GM12878 (cell line): Measurements from ENCODE around the gene PLG. TPM values are rescaled to one million over a fixed set of nuclear protein-coding genes. Genes with fewer than 3 reads are reported as not detected.
A peak's percentile ranks its signal among the peaks of the same experiment; 100 is the strongest.

ENCODE experiments used
- BCL11A ChIP-seq: IDR thresholded peaks from 2 replicates; pipeline ENCODE4 v1.6.1; 2011; ENCODE audit warnings: low read depth, low read length
- BCL3 ChIP-seq: IDR thresholded peaks from 2 replicates; pipeline ENCODE4 v1.6.1; 2011; ENCODE audit warnings: borderline replicate concordance, low read depth, mild to moderate bottlenecking, moderate library complexity, low read length; ENCODE audit not compliant: insufficient read depth, poor library complexity, severe bottlenecking
- BHLHE40 ChIP-seq, 2 experiments: fragments of 450-650 bp in 1 of 2; IDR thresholded peaks; 2 replicates each; pipeline ENCODE4 v1.6.1; 2011 to 2017; ENCODE audit warnings: low read depth in 2 of 2, borderline replicate concordance in 1 of 2, improper control_type of control experiment in 1 of 2, low read length in 1 of 2, mild to moderate bottlenecking in 1 of 2
- CHD2 ChIP-seq: IDR thresholded peaks from 2 replicates; pipeline ENCODE4 v1.6.1; 2011; ENCODE audit warnings: low read depth, low read length, improper control_type of control experiment, borderline replicate concordance
- CHD4 ChIP-seq: fragments of 200-600 bp; sonication (generic); IDR thresholded peaks from 2 replicates; pipeline ENCODE4 v1.6.1; 2016; ENCODE audit warnings: mild to moderate bottlenecking
- EGR1 ChIP-seq, 2 experiments: IDR thresholded peaks; 1 replicate in 1 of 2; 2 replicates in 1 of 2; pipeline ENCODE4 v1.6.1; 2011 to 2012; ENCODE audit warnings: low read depth in 2 of 2, low read length in 2 of 2, borderline replicate concordance in 1 of 2, mild to moderate bottlenecking in 1 of 2, moderate library complexity in 1 of 2
- GABPA ChIP-seq: IDR thresholded peaks from 2 replicates; pipeline ENCODE4 v1.6.1; 2014; ENCODE audit warnings: antibody characterized with exemption, low read depth, mild to moderate bottlenecking, inconsistent platforms
- HCFC1 ChIP-seq: fragments of 150-350 bp; IDR thresholded peaks from 2 replicates; pipeline ENCODE4 v1.6.1; 2014; ENCODE audit warnings: low read length
- HDAC6 ChIP-seq: fragments of 200-600 bp; sonication (generic); IDR thresholded peaks from one replicate; pipeline ENCODE4 v1.8.0; 2017; ENCODE audit warnings: antibody characterized with exemption; ENCODE audit not compliant: unreplicated experiment
- IRF4 ChIP-seq: IDR thresholded peaks from 2 replicates; pipeline ENCODE4 v1.6.1; 2011; ENCODE audit warnings: low read depth, low read length
- LARP7 ChIP-seq: fragments of 450-650 bp; IDR thresholded peaks from 2 replicates; pipeline ENCODE4 v1.6.1; 2017; ENCODE audit warnings: mild to moderate bottlenecking
- MEF2A ChIP-seq: IDR thresholded peaks from 2 replicates; pipeline ENCODE4 v1.6.1; 2011; ENCODE audit warnings: low read depth, mild to moderate bottlenecking, low read length, moderate library complexity; ENCODE audit not compliant: insufficient read depth
- PAX5 ChIP-seq: IDR thresholded peaks from 2 replicates; pipeline ENCODE4 v1.6.1; 2011; ENCODE audit warnings: low read depth, low read length, borderline replicate concordance
- PML ChIP-seq: IDR thresholded peaks from 2 replicates; pipeline ENCODE4 v1.6.1; 2012; ENCODE audit warnings: low read length, inconsistent platforms
- POLR2A ChIP-seq: IDR thresholded peaks from 2 replicates; pipeline ENCODE4 v1.6.1; 2011; ENCODE audit warnings: low read depth, mild to moderate bottlenecking, low read length
- POLR2AphosphoS5 ChIP-seq: IDR thresholded peaks from 2 replicates; pipeline ENCODE4 v1.6.1; 2011; ENCODE audit warnings: mild to moderate bottlenecking, low read length, inconsistent platforms
- SKIL ChIP-seq: fragments of 450-650 bp; IDR thresholded peaks from 2 replicates; pipeline ENCODE4 v1.6.1; 2017; ENCODE audit warnings: mild to moderate bottlenecking, low read depth, inconsistent platforms; ENCODE audit not compliant: poor library complexity, severe bottlenecking
- SMAD1 ChIP-seq: fragments of 450-650 bp; IDR thresholded peaks from 2 replicates; pipeline ENCODE4 v1.6.1; 2018; ENCODE audit warnings: mild to moderate bottlenecking, low read depth; ENCODE audit not compliant: partially characterized antibody
- SRF ChIP-seq, 2 experiments: IDR thresholded peaks; 2 replicates each; pipeline ENCODE4 v1.6.1; 2011; ENCODE audit warnings: low read depth in 2 of 2, low read length in 2 of 2, mild to moderate bottlenecking in 1 of 2, moderate library complexity in 1 of 2
- YBX1 ChIP-seq: fragments of 450-650 bp; IDR thresholded peaks from 2 replicates; pipeline ENCODE4 v1.6.1; 2016; ENCODE audit warnings: antibody characterized with exemption
- polyA plus RNA-seq, 11 experiments: library from polyadenylated mRNA; depleted of rRNA in 4 of 11; unstranded in 6 of 11; stranded (reverse) in 5 of 11; fragments of >200 nt; fragmentation: Nextera tagmentation in 4 of 11; fragmentation: Illumina TruSeq in 1 of 11; extraction: Ambion mirVana in 4 of 11; extraction: Trizol in 1 of 11; gene quantifications; 1 replicate in 1 of 11; 2 replicates in 10 of 11; pipeline versions ENCODE4 v1.2.1 to v1.2.3, GENCODE V29; 2011 to 2016; ENCODE audit warnings: inconsistent platforms in 2 of 11, missing spikeins in 2 of 11, low read depth in 1 of 11
- total RNA-seq, 4 experiments: library from RNA; depleted of rRNA in 3 of 4; stranded (reverse); fragments of >200 nt in 3 of 4; fragmentation: Illumina TruSeq in 1 of 4; extraction: Trizol in 1 of 4; gene quantifications; 2 replicates each; pipeline versions ENCODE4 v1.2.1 to v1.2.3, GENCODE V29; 2013 to 2021
- TF ChIP-seq, protein P1 (sequence below): fragments of 450-650 bp; IDR thresholded peaks from 2 replicates; pipeline ENCODE4 v1.6.1; 2017; ENCODE audit warnings: low read depth, mild to moderate bottlenecking, moderate library complexity
- TF ChIP-seq, protein P2 (sequence below): fragments of 450-650 bp; formaldehyde crosslinking; IDR thresholded peaks from 2 replicates; pipeline ENCODE4 v1.4.0; 2020; ENCODE audit warnings: mild to moderate bottlenecking, moderate library complexity

Gene PLG
- total and polyA plus RNA-seq, 10 of the 15 experiments (the other 5 are each of a cell fraction or from before 2014, with no cell fraction given): 0.06 to 3.0 (median 0.97) TPM; not detected in 1

DNA sequence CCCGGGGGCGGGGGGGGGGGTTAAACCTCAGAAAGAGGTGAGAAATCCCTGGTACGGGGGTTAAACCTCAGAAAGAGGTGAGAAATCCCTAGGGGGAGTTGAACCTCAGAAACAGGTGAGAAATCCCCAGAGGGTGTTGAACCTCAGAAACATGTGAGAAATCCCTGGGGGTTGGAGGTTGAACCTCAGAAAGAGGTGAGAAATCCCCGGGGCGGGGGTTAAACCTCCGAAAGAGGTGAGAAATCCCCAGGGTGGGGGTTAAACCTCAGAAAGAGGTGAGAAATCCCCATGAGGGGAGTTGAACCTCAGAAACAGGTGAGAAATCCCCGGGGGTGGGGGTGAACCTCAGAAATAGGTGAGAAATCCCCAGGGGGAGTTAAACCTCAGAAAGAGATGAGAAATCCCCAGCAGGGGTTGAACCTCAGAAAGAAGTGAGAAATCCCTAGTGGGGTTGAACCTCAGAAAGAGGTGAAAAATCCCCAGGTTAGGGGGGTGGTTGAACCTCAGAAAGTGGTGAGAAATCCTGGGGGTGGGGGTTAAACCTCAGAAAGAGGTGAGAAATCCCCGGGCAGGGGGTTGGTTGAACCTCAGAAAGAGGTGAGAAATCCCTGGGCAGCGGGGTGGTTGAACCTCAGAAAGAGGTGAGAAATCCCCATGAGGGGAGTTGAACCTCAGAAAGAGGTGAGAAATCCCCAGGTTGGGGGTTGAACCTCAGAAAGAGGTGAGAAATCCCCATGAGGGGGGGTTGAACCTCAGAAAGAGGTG is 87.4 kb downstream of the PLG start (continued):
- TF ChIP-seq, protein P1, sequence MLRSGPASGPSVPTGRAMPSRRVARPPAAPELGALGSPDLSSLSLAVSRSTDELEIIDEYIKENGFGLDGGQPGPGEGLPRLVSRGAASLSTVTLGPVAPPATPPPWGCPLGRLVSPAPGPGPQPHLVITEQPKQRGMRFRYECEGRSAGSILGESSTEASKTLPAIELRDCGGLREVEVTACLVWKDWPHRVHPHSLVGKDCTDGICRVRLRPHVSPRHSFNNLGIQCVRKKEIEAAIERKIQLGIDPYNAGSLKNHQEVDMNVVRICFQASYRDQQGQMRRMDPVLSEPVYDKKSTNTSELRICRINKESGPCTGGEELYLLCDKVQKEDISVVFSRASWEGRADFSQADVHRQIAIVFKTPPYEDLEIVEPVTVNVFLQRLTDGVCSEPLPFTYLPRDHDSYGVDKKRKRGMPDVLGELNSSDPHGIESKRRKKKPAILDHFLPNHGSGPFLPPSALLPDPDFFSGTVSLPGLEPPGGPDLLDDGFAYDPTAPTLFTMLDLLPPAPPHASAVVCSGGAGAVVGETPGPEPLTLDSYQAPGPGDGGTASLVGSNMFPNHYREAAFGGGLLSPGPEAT: 0 out of 2 replicates have a peak, but pooled peaks have one; percentile 14
- TF ChIP-seq IRF4: no peak
- TF ChIP-seq PAX5: peak; percentile 39; the same call in 1 of the 2 replicates
- no peak for TF ChIP-seq SRF (IDR thresholded peaks at IDR 0.05; ENCODE audit: low read depth in 2 of 2, low read length in 2 of 2)
- peak; percentile 61 for TF ChIP-seq BCL3
- no peak for TF ChIP-seq POLR2AphosphoS5
- TF ChIP-seq GABPA: no peak
- TF ChIP-seq, protein P2, sequence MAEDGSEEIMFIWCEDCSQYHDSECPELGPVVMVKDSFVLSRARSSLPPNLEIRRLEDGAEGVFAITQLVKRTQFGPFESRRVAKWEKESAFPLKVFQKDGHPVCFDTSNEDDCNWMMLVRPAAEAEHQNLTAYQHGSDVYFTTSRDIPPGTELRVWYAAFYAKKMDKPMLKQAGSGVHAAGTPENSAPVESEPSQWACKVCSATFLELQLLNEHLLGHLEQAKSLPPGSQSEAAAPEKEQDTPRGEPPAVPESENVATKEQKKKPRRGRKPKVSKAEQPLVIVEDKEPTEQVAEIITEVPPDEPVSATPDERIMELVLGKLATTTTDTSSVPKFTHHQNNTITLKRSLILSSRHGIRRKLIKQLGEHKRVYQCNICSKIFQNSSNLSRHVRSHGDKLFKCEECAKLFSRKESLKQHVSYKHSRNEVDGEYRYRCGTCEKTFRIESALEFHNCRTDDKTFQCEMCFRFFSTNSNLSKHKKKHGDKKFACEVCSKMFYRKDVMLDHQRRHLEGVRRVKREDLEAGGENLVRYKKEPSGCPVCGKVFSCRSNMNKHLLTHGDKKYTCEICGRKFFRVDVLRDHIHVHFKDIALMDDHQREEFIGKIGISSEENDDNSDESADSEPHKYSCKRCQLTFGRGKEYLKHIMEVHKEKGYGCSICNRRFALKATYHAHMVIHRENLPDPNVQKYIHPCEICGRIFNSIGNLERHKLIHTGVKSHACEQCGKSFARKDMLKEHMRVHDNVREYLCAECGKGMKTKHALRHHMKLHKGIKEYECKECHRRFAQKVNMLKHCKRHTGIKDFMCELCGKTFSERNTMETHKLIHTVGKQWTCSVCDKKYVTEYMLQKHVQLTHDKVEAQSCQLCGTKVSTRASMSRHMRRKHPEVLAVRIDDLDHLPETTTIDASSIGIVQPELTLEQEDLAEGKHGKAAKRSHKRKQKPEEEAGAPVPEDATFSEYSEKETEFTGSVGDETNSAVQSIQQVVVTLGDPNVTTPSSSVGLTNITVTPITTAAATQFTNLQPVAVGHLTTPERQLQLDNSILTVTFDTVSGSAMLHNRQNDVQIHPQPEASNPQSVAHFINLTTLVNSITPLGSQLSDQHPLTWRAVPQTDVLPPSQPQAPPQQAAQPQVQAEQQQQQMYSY: no peak
- no peak for TF ChIP-seq CHD2
- TF ChIP-seq POLR2A: no peak
- no peak for TF ChIP-seq LARP7
- TF ChIP-seq MEF2A: 0 out of 2 replicates have a peak, but pooled peaks have one; percentile 25
- TF ChIP-seq EGR1 (IDR thresholded peaks at IDR 0.05; ENCODE audit: borderline replicate concordance in 1 of 2, low read depth in 2 of 2, low read length in 2 of 2): no peak
- no peak for TF ChIP-seq SKIL
- peak; percentile 30; the same call in 1 of the 2 replicates for TF ChIP-seq PML
- TF ChIP-seq CHD4: no peak; the same call in 1 of the 2 replicates
- TF ChIP-seq YBX1: no peak
- TF ChIP-seq HDAC6: no peak
- TF ChIP-seq BCL11A: 0 out of 2 replicates have a peak, but pooled peaks have one; percentile 24
- peak; percentile 46 to 79; a peak in 3 of 4 replicates for TF ChIP-seq BHLHE40 (IDR thresholded peaks at IDR 0.05; ENCODE audit: borderline replicate concordance in 1 of 2, low read depth in 2 of 2, low read length in 1 of 2)
- no peak for TF ChIP-seq SMAD1
- TF ChIP-seq HCFC1: no peak
